Measurements from ENCODE around the gene HPN. TPM values are rescaled to one million over a fixed set of nuclear protein-coding genes. Genes with fewer than 3 reads are reported as not detected.

The HPN gene
- total RNA-seq, 1 donor from 2014 or later: 28.1 TPM

DNA sequence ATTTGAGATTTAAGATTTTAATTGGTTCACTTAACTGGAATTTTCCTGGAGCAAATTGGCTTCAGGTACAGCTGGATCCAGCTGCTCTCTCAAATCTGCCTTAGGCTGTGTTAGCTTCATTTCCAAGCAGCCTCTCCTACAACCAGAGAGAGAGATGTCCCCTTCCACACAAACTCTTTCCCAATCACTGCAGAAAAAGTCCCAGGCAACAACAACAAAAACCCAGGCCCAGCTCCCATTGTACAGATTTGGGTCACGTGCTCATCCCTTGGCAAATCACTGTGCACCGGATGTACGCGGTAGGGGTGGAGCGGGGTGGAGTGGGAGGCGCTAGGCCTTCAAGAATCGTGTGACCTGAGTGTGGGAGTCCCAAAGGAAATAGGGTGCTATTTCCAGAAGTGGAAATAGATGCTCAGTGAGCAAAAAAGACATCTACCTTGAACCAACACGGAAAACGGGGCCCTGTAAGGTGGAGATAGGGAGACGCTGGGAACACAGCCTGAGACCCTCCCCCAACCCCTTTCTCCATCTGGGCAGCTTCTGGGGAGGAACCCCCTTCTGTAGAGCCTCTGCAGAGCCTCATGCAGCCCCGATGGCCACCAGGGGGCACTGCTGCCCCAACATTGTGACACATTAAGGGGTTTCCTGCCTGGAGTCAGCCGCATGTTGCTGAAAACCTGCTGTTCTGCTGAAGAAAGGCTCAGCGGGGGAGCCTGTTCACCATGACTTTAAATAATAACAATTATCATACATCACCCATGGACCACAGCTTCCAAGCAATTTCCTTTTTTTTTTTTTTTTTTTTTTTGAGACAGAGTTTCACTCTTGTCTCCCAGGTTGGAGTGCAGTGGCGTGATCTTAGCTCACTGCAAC is 25.4 kb downstream of the HPN start:
- Histone ChIP-seq H3K4me1 (peaks cover 6% of the 10 kb centered on the region), H3K27me3 (ENCODE audit: low read depth) (no peaks in the 10 kb centered on the region), H3K36me3 (no peaks in the 10 kb centered on the region), H3K9me3 (peaks cover 3% of the 10 kb centered on the region), H3K27ac (no peak overlapping the region), H3K4me3 (no peak overlapping the region)
- peak; percentile 91 for DNase-seq
- TF ChIP-seq, protein P1, sequence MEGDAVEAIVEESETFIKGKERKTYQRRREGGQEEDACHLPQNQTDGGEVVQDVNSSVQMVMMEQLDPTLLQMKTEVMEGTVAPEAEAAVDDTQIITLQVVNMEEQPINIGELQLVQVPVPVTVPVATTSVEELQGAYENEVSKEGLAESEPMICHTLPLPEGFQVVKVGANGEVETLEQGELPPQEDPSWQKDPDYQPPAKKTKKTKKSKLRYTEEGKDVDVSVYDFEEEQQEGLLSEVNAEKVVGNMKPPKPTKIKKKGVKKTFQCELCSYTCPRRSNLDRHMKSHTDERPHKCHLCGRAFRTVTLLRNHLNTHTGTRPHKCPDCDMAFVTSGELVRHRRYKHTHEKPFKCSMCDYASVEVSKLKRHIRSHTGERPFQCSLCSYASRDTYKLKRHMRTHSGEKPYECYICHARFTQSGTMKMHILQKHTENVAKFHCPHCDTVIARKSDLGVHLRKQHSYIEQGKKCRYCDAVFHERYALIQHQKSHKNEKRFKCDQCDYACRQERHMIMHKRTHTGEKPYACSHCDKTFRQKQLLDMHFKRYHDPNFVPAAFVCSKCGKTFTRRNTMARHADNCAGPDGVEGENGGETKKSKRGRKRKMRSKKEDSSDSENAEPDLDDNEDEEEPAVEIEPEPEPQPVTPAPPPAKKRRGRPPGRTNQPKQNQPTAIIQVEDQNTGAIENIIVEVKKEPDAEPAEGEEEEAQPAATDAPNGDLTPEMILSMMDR (IDR thresholded peaks at IDR 0.05): peak; percentile 92
- intact Hi-C loops (cut with DNase I): no loop called here
- ATAC-seq: peak; percentile 90 to 91

DNA sequence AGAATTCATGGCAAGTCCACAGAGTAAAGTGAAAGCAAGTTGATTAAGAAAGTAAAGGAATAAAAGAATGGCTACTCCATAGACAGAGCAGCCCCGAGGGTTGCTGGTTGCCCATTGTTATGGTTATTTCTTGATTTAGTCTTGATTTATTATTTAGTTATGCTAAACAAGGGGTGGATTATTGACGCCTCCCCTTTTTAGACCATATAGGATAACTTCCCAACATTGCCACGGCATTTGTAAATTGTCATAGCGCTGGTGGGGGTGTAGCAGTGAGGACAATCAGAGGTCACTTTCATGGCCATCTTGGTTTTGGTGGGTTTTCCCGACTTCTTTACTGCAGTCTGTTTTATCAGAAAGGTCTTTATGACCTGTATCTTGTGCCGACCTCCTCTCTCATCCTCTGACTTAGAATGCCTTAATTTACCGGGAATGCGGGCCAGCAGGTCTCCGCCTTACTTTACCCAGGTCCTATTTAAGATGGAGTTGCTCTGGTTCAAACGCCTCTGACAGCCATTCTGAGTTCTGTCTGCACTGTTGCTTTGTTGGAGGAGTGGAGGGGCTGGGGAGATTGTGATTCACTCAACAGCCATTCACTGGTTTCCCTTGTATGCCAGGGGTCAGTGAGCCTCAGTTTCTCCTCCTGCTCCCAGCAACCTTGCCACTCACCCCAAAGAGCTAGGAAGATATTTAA is 27.6 kb downstream of the HPN start:
- no peaks in the 10 kb centered on the region for H3K27me3 ChIP-seq (ENCODE audit: low read depth)
- no peak overlapping the region for H3K27ac ChIP-seq
- H3K4me3 ChIP-seq: no peak overlapping the region
- TF ChIP-seq, protein P1 (IDR thresholded peaks at IDR 0.05): no peak
- H3K36me3 ChIP-seq: no peaks in the 10 kb centered on the region
- DNase-seq (peak; percentile 6), ATAC-seq (no peak)
- intact Hi-C loops (cut with DNase I): no loop called here
- peaks cover 3% of the 10 kb centered on the region for H3K9me3 ChIP-seq
- peaks cover 6% of the 10 kb centered on the region for H3K4me1 ChIP-seq

- intact Hi-C loops (cut with DNase I): no loop called here
- H3K27me3 ChIP-seq (ENCODE audit: low read depth): no peaks in the 10 kb centered on the region
- TF ChIP-seq, protein P1 (IDR thresholded peaks at IDR 0.05): no peak
- H3K27ac ChIP-seq: no peak overlapping the region
- H3K36me3 ChIP-seq: no peaks in the 10 kb centered on the region
- H3K9me3 ChIP-seq: peaks cover 3% of the 10 kb centered on the region
- peaks cover 6% of the 10 kb centered on the region for H3K4me1 ChIP-seq
- H3K4me3 ChIP-seq: no peak overlapping the region
- ATAC-seq (no peak), DNase-seq (no peak)
Observed at GRCh38 chr19:35069696-35070095, 28.2 kb downstream of the HPN start.

DNA sequence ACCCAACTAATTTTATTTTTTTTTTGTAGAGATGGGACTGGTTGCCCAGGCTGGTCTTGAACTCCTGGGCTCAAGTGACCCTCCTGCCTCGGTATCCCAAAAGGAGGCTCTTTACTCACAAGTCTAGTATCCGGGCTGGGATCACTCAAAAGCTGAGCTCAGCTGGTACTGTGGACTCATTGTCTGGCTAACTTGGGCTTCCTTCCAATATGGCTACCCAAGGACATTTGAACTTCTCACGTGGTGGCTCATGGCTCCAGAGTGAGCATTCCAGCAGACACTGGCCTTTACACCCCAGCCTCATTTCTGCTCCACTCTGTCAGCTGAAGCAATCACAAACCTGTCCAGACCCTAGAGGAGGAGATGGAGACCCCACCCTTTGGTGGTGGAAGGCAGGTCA is 28.9 kb downstream of the HPN start:
- DNase-seq: no peak

DNA sequence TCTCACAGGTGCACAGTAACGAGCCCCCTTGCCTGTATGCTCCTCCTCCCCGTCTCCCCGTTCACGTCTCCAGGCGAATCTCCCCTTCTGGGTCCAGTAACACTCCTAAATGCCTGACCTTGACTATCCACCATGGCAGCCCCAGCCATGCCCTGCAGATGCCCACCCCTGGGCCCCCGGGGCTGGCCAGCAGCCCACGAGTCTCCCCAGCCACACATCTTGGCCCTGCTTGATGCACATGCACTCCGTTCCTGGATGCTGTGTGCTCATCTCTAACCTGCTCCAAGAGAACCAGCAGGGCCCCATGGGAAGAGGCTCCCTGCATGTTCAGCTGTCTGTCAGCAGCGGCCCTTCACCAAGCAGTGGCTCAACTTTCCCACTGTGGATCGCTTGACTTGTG is 32.0 kb downstream of the HPN start:
- Histone ChIP-seq H3K27ac (no peak overlapping the region), H3K4me1 (no peaks in the 10 kb centered on the region), H3K9me3 (peaks cover 3% of the 10 kb centered on the region), H3K36me3 (no peaks in the 10 kb centered on the region), H3K27me3 (ENCODE audit: low read depth) (no peaks in the 10 kb centered on the region), H3K4me3 (no peak overlapping the region)
- ATAC-seq (no peak), DNase-seq (peak; percentile 25)
- intact Hi-C loops (cut with DNase I): no loop called here
- TF ChIP-seq, protein P1 (IDR thresholded peaks at IDR 0.05): no peak

More for the DNA sequence above, 28.9 kb downstream of the HPN start:
- H3K4me3 ChIP-seq: no peak overlapping the region
- intact Hi-C loops (cut with DNase I): no loop called here
- no peak for ATAC-seq
- no peaks in the 10 kb centered on the region for H3K36me3 ChIP-seq
- H3K9me3 ChIP-seq: peaks cover 3% of the 10 kb centered on the region
- H3K4me1 ChIP-seq: peaks cover 6% of the 10 kb centered on the region
- H3K27me3 ChIP-seq (ENCODE audit: low read depth): no peaks in the 10 kb centered on the region
- H3K27ac ChIP-seq: no peak overlapping the region
- TF ChIP-seq, protein P1 (IDR thresholded peaks at IDR 0.05): no peak
